Gastrocnemius medialis (tissue), 4 donors: ENCODE data around the gene AK3. TPM values are rescaled to one million over a fixed set of nuclear protein-coding genes. Genes with fewer than 3 reads are reported as not detected.
A peak's percentile ranks its signal among the peaks of the same experiment; 100 is the strongest.

Experiments
- ATAC-seq, 2 donors: fragments of 150-250 bp; one replicate each; pipeline ENCODE4 v1.9.1; 2016
- DNase-seq, 2 donors: peaks; one replicate each; pipeline ENCODE4 v3.0.0-alpha.2; 2019
- H3K27ac ChIP-seq, 4 donors: fragments of 200-600 bp; sonication (generic); 1 replicate in 1 of 4; 2 replicates in 3 of 4; pipeline ENCODE4 v1.5.1; 2016 to 2018; ENCODE audit warnings: mild to moderate bottlenecking in 2 of 4, moderate library complexity in 1 of 4
- H3K27me3 ChIP-seq, 3 donors: fragments of 200-600 bp; sonication (generic) in 2 of 3; 1 replicate in 1 of 3; 2 replicates in 2 of 3; pipeline versions ENCODE4 v1.5.1 to v1.6.0; 2016 to 2019; ENCODE audit warnings: mild to moderate bottlenecking in 1 of 3, moderate library complexity in 1 of 3
- H3K36me3 ChIP-seq, 2 donors: fragments of 200-600 bp; sonication (generic) in 1 of 2; one replicate each; pipeline ENCODE4 v1.5.1; 2017 to 2018
- H3K4me1 ChIP-seq, 2 donors: fragments of 200-600 bp; sonication (generic) in 1 of 2; one replicate each; pipeline ENCODE4 v1.5.1; 2016 to 2017; ENCODE audit warnings: mild to moderate bottlenecking in 2 of 2
- H3K4me3 ChIP-seq, 4 donors: fragments of 200-600 bp; sonication (generic) in 3 of 4; 1 replicate in 1 of 4; 2 replicates in 3 of 4; pipeline ENCODE4 v1.5.1; 2016 to 2019; ENCODE audit warnings: mild to moderate bottlenecking in 2 of 4
- H3K9me3 ChIP-seq, 3 donors: fragments of 200-600 bp; sonication (generic) in 2 of 3; 1 replicate in 1 of 3; 2 replicates in 2 of 3; pipeline ENCODE4 v1.5.1; 2016 to 2019
- CTCF ChIP-seq, 5 experiments: fragments of 450-650 bp in 3 of 5; fragments of 200-600 bp in 2 of 5; sonication (generic) in 2 of 5; IDR thresholded peaks in 4 of 5; conservative IDR thresholded peaks in 1 of 5; 1 replicate in 4 of 5; 2 replicates in 1 of 5; pipeline ENCODE4 v1.5.1; 2016 to 2019; ENCODE audit warnings: antibody characterized with exemption in 5 of 5, mild to moderate bottlenecking in 3 of 5, moderate library complexity in 3 of 5
- POLR2A ChIP-seq, 2 donors: fragments of 450-650 bp; IDR thresholded peaks; one replicate each; pipeline ENCODE4 v1.6.1; 2017; ENCODE audit warnings: antibody characterized with exemption in 2 of 2, mild to moderate bottlenecking in 2 of 2, moderate library complexity in 2 of 2
- in situ Hi-C, 4 donors: fragments of 200-750 bp; cut with MboI; loops; one replicate each; pipeline versions ENCODE4 v1.15.0 to v1.8.0; 2017; ENCODE audit warnings: low sequenced_read_pairs in 4 of 4
- intact Hi-C: fragments of 100-400 bp; cut with DNase I; formaldehyde crosslinking; loops from one replicate; pipeline ENCODE4 v1.15.1; 2023; ENCODE audit warnings: low total_unique reads
- total RNA-seq, 4 donors: library from RNA; depleted of rRNA; stranded (reverse); fragments of >200 nt; gene quantifications; one replicate each; pipeline versions ENCODE4 v1.1.0 to v1.2.3, GENCODE V29; 2016

AK3 gene
- total RNA-seq, 4 donors from 2014 or later: 163 to 270 (median 188) TPM

GRCh38 chr9:4739587-4740387 lies 1.2 kb downstream of the AK3 start:
- DNase-seq (peak; percentile 72 to 75), ATAC-seq (peak in 1 of 2 donors; percentile 38)
- in situ Hi-C loops: loop anchor here in 2 of 4 donors (5.0 to 10.0 kb wide), 2 partner anchors 55 to 77 kb away; partner anchors contain the start of gene PLPP6 (in 2 of the 2)
- Histone ChIP-seq H3K4me1 (peaks cover 21 to 22% of the 10 kb centered on the region in 2 donors), H3K36me3 (no peaks in the 10 kb centered on the region), H3K27ac (peak overlapping the region; percentile 87 to 95 (median 92)), H3K4me3 (peak overlapping the region; percentile 83 to 89 (median 86)), H3K9me3 (no peaks in the 10 kb centered on the region), H3K27me3 (no peaks in the 10 kb centered on the region)
- intact Hi-C loops: loop anchor here (5.0 to 10.0 kb wide), 2 partner anchors 53 to 705 kb away; partner anchors contain the start of gene RCL1
- TF ChIP-seq POLR2A (IDR thresholded peaks at IDR 0.05) (no peak), CTCF (IDR thresholded peaks at IDR 0.05 in 4 of 5, conservative IDR thresholded peaks at IDR 0.05 in 1 of 5) (no peak)

GRCh38 chr9:4738866-4739586 lies 2.0 kb downstream of the AK3 start:
- intact Hi-C loops: no loop called here
- peaks cover 21 to 25% of the 10 kb centered on the region in 2 donors for H3K4me1 ChIP-seq
- peak in 1 of 2 donors; percentile 7 for ATAC-seq

GRCh38 chr9:4734150-4734549 lies 6.9 kb downstream of the AK3 start:
- intact Hi-C loops: no loop called here
- TF ChIP-seq POLR2A (IDR thresholded peaks at IDR 0.05) (no peak), CTCF (IDR thresholded peaks at IDR 0.05 in 4 of 5, conservative IDR thresholded peaks at IDR 0.05 in 1 of 5) (no peak)

More at GRCh38 chr9:4738866-4739586, 2.0 kb downstream of the AK3 start:
- H3K9me3 ChIP-seq: no peaks in the 10 kb centered on the region
- H3K36me3 ChIP-seq: no peaks in the 10 kb centered on the region
- no peaks in the 10 kb centered on the region for H3K27me3 ChIP-seq
- H3K27ac ChIP-seq: peak overlapping the region; percentile 87 to 95 (median 92)
- no peak for TF ChIP-seq CTCF (IDR thresholded peaks at IDR 0.05 in 4 of 5, conservative IDR thresholded peaks at IDR 0.05 in 1 of 5)
- no peak for TF ChIP-seq POLR2A (IDR thresholded peaks at IDR 0.05)
- H3K4me3 ChIP-seq: peak overlapping the region; percentile 83 to 89 (median 86)
- DNase-seq: no peak
- in situ Hi-C loops: loop anchor here in 1 of 4 donors (10.0 kb wide), 1 partner anchor 54 kb away; no protein-coding TSS in a partner anchor

GRCh38 chr9:4732890-4733289 lies 8.1 kb downstream of the AK3 start:
- DNase-seq (no peak), ATAC-seq (no peak)
- TF ChIP-seq CTCF (IDR thresholded peaks at IDR 0.05 in 4 of 5, conservative IDR thresholded peaks at IDR 0.05 in 1 of 5) (no peak), POLR2A (IDR thresholded peaks at IDR 0.05) (no peak)
- H3K4me3 ChIP-seq: no peak overlapping the region
- no peaks in the 10 kb centered on the region for H3K9me3 ChIP-seq
- intact Hi-C loops (no loop called here), in situ Hi-C loops (loop anchor here in 1 of 4 donors (10.0 kb wide), 1 partner anchor 48 kb away; no protein-coding TSS in a partner anchor)
- H3K4me1 ChIP-seq: peaks cover 7 to 18% of the 10 kb centered on the region in 2 donors
- no peaks in the 10 kb centered on the region for H3K27me3 ChIP-seq
- no peak overlapping the region for H3K27ac ChIP-seq
- H3K36me3 ChIP-seq: no peaks in the 10 kb centered on the region

More at GRCh38 chr9:4734150-4734549, 6.9 kb downstream of the AK3 start:
- DNase-seq (no peak), ATAC-seq (no peak)
- in situ Hi-C loops: loop anchor here in 1 of 4 donors (10.0 kb wide), 1 partner anchor 49 kb away; no protein-coding TSS in a partner anchor
- Histone ChIP-seq H3K27me3 (no peaks in the 10 kb centered on the region), H3K9me3 (no peaks in the 10 kb centered on the region), H3K4me3 (no peak overlapping the region), H3K27ac (no peak overlapping the region), H3K36me3 (no peaks in the 10 kb centered on the region), H3K4me1 (peaks cover 13 to 23% of the 10 kb centered on the region in 2 donors)
